GM13976 (cell line): Measurements from ENCODE around the gene PDS5A.
"Not testable (repeated sequence)": the region's sequence is repeated elsewhere in the genome, so short reads cannot be mapped to it uniquely, and the experiment has no call there.

Source experiments
- DNase-seq: peaks from one replicate; pipeline ENCODE4 v3.0.0; 2012; ENCODE audit warnings: low spot score
- in situ Hi-C: fragments of 300-500 bp; cut with MboI; formaldehyde crosslinking; loops from one replicate; pipeline ENCODE4 v1.12.0; 2022; ENCODE audit warnings: low sequenced_read_pairs, mixed read lengths, inconsistent platforms; ENCODE audit not compliant: unreplicated experiment
- TF ChIP-seq, protein P1 (sequence below): IDR thresholded peaks from 2 replicates; pipeline ENCODE4 v1.5.1; 2012; ENCODE audit warnings: borderline replicate concordance, mild to moderate bottlenecking; ENCODE audit not compliant: insufficient read depth; ENCODE audit errors: extremely low read depth, missing control alignments, control extremely low read depth

The PDS5A gene, protein sequence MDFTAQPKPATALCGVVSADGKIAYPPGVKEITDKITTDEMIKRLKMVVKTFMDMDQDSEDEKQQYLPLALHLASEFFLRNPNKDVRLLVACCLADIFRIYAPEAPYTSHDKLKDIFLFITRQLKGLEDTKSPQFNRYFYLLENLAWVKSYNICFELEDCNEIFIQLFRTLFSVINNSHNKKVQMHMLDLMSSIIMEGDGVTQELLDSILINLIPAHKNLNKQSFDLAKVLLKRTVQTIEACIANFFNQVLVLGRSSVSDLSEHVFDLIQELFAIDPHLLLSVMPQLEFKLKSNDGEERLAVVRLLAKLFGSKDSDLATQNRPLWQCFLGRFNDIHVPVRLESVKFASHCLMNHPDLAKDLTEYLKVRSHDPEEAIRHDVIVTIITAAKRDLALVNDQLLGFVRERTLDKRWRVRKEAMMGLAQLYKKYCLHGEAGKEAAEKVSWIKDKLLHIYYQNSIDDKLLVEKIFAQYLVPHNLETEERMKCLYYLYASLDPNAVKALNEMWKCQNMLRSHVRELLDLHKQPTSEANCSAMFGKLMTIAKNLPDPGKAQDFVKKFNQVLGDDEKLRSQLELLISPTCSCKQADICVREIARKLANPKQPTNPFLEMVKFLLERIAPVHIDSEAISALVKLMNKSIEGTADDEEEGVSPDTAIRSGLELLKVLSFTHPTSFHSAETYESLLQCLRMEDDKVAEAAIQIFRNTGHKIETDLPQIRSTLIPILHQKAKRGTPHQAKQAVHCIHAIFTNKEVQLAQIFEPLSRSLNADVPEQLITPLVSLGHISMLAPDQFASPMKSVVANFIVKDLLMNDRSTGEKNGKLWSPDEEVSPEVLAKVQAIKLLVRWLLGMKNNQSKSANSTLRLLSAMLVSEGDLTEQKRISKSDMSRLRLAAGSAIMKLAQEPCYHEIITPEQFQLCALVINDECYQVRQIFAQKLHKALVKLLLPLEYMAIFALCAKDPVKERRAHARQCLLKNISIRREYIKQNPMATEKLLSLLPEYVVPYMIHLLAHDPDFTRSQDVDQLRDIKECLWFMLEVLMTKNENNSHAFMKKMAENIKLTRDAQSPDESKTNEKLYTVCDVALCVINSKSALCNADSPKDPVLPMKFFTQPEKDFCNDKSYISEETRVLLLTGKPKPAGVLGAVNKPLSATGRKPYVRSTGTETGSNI (N-terminal part only)

DNA sequence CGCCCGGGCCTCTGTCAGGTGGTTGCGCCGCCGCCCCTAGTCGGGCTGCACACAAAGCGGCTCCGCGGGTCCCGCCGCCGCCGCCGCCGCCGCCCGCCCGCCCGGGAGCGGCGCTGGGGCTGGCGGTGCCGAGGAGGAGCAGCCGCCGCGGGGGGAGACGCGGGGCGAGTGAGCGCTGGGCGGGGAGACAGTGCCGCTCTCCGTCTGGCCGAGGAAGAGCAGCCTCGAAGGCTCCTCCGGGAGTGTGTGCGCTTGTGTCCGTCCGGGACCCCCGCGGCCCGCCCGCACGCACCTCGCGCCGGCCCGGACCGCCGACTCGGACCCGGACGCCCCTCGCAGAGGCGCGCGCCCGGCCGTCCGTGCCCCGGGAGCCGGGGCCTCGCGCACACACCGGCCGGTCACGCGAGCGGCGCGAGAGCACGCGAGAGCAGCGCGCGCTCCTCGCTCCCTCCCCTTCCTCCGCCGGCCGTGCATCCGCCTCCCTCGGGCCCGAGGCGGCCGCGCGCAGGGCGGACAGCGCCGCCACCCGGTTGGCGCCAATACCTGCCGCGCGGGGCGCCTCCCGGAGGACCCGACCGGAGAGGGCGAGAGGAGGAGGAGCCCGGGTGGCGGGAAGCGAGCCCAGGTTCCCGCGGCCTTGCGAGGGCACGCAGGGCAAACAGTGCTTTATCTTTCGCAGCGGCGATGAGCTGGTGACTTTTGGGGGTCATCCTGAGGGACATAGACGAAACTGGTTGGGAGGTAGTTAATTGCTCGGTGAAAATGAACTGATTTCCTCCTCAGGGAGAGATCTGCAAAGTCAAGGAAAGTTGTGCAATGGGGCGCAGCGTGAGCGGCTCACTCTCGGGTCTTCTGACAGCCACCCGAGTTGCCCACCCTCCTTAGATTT is at the start of gene PDS5A:
PDS5A (minus strand) TSS at position 423 of the 889 bp plus-strand sequence. CDS start 1,334 bp downstream, outside the sequence.
- in situ Hi-C loops: loop anchor here (10.0 kb wide), 2 partner anchors 283 to 503 kb away; partner anchors contain the start of gene UBE2K
- TF ChIP-seq, protein P1, sequence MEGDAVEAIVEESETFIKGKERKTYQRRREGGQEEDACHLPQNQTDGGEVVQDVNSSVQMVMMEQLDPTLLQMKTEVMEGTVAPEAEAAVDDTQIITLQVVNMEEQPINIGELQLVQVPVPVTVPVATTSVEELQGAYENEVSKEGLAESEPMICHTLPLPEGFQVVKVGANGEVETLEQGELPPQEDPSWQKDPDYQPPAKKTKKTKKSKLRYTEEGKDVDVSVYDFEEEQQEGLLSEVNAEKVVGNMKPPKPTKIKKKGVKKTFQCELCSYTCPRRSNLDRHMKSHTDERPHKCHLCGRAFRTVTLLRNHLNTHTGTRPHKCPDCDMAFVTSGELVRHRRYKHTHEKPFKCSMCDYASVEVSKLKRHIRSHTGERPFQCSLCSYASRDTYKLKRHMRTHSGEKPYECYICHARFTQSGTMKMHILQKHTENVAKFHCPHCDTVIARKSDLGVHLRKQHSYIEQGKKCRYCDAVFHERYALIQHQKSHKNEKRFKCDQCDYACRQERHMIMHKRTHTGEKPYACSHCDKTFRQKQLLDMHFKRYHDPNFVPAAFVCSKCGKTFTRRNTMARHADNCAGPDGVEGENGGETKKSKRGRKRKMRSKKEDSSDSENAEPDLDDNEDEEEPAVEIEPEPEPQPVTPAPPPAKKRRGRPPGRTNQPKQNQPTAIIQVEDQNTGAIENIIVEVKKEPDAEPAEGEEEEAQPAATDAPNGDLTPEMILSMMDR: peak; percentile 99
- DNase-seq: peak; percentile 97

DNA sequence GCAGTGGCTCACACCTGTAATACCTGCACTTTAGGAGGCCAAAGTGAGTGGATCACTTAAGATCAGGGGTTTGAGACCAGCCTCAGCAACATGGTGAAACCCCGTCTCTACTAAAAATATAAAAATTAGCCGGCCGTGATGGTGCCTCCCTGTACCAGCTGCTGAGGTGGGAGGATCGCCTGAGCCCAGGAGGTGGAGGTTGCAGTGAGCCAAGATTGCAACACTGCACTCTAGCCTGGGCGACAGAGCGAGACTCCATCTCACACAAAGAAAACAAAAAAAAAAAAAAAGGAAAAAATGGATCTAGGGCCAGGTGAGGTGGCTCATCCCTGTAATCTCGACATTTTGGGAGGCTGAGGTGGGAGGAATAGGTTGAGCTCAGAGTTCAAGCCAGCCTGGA is 46.3 kb upstream of the PDS5A start:
- DNase-seq, in situ Hi-C loops: not testable (repeated sequence)

DNA sequence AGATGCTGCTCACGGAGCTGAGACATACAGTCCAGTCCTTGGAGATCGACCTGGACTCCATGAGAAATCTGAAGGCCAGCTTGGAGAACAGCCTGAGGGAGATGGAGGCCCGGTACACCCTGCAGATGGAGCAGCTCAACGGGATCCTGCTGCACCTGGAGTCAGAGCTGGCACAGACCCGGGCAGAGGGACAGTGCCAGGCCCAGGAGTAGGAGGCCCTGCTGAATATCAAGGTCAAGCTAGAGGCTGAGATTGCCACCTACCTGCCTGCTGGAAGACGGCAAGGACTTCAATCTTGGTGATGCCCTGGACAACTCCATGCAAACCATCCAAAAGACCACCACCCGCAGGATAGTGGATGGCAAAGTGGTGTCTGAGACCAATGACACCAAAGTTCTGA is 43.4 kb upstream of the PDS5A start:
- in situ Hi-C loops, DNase-seq: not testable (repeated sequence)

DNA sequence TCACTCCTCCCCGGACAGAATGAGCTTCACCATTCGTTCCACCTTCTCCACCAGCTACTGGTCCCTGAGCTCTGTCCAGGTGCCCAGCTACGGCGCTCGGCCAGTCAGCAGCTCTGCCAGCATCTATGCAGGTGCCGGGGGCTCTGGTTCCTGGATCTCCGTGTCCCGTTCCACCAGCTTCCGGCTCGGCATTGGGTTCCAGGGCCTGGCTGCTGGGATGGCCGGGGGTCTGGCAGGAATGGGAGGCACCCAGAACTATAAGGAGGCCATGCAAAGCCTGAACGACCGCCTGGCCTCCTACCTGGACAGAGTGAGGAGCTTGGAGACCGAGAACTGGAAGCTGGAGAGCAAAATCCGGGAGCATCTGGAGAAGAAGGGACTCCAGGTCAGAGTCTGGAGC is 42.5 kb upstream of the PDS5A start:
- in situ Hi-C loops: no loop called here
- no peak for DNase-seq
- TF ChIP-seq, protein P1: no peak

DNA sequence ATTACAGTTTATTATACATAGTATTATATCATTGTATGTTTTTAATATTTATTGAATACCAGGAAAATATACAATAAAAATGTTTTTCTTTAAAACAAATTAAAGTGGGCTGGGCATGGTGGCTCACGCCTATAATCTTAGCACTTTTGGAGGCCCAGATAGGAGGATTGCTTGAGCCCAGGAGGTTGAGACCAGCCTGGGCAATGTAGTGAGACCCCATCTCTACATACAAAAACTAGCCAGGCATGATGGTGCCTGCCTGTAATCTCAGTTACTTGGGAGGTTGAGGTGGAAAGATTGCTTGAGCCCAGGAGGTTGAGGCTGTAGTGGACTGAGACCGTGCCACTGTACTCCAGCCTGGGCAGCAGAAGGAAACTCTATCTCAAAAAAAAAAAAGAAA is 38.3 kb upstream of the PDS5A start:
- in situ Hi-C loops: no loop called here
- TF ChIP-seq, protein P1: no peak
- DNase-seq: no peak

DNA sequence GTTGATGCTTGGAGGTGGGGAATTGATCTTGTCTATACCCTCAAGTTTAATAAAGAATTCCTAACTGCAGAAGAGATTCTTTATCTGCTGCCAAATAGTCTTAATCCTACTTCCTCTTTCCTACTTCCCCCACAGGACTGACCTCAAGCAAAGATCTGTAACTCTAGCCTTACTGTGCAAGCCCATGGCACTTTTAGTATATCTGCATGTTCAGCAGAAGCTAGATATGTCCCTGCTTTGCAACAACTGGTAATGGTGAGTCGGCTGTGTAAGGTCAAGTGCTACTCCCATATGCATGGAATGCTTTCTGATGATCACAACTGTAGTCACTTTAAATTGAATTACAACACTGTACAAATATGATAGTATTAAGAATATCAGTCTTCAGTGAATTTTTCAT is 26.3 kb upstream of the PDS5A start:
- no peak for DNase-seq
- TF ChIP-seq, protein P1: no peak
- in situ Hi-C loops: no loop called here

DNA sequence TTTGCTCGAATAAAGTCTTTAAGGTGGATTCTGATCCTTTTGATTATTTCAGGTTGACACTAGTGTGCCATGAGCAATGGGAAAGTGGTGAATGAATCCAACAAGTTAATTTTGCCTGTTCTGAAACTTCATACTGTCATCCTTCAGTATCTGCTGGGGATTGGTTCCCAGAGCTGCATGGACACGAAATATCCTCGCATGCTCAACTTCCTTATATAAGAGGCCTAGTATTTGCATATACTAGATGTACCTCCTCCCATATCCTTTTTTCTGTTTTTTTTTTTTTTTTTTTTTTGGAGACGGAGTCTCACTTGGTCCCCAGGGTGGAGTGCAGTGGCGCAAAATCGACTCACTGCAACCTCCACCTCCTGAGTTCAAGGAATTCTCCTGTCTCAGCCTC is 23.0 kb upstream of the PDS5A start:
- no peak for DNase-seq
- TF ChIP-seq, protein P1: no peak
- in situ Hi-C loops: no loop called here
